Activated naive CD8-positive, alpha-beta T cell (primary cell): ENCODE results near the gene SPATA2L.
A peak's percentile ranks its signal among the peaks of the same experiment; 100 is the strongest.
"Not testable (repeated sequence)": the region's sequence is repeated elsewhere in the genome, so short reads cannot be mapped to it uniquely, and the experiment has no call there.

Source experiments
- H3K27ac Mint-ChIP-seq: one replicate; pipeline ENCODE4 v1.8.0; 2021; ENCODE audit warnings: mixed read lengths
- H3K27me3 Mint-ChIP-seq: one replicate; pipeline ENCODE4 v1.8.0; 2021; ENCODE audit warnings: mixed read lengths
- H3K36me3 Mint-ChIP-seq: one replicate; pipeline ENCODE4 v1.8.0; 2021; ENCODE audit warnings: mixed read lengths
- H3K4me1 Mint-ChIP-seq: one replicate; pipeline ENCODE4 v1.8.0; 2021; ENCODE audit warnings: low read depth, mixed read lengths
- H3K4me3 Mint-ChIP-seq: one replicate; pipeline ENCODE4 v1.8.0; 2021; ENCODE audit warnings: mild to moderate bottlenecking, mixed read lengths
- H3K9me3 Mint-ChIP-seq: one replicate; pipeline ENCODE4 v1.8.0; 2021; ENCODE audit warnings: low read depth, mixed read lengths

SPATA2L gene

DNA sequence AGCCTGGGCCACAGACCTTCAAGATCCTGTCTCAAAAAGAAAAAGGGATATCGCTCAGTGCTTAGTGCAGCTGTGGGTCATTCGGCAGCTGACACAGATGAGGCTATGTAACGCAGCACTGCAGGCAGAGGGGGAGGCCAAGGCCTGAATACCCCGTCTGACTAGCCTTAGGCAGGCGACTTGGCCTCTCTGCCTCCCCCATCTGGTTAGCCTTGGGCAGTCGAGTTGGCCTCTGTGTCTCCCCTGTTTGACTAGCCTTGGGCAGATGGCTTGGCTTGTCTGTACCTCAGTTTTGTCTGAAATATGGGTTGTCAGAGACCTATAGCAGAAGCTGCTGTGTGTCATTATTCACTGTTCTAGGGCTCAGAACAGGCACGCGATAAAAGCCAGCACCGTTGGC lies 33.9 kb downstream of the SPATA2L start:
- Mint-ChIP-seq H3K4me1 (peaks cover 11% of the 10 kb centered on the region), H3K27me3 (no peaks in the 10 kb centered on the region), H3K4me3 (no peak overlapping the region), H3K36me3 (peaks cover 4% of the 10 kb centered on the region), H3K27ac (no peak overlapping the region), H3K9me3 (no peaks in the 10 kb centered on the region)

DNA sequence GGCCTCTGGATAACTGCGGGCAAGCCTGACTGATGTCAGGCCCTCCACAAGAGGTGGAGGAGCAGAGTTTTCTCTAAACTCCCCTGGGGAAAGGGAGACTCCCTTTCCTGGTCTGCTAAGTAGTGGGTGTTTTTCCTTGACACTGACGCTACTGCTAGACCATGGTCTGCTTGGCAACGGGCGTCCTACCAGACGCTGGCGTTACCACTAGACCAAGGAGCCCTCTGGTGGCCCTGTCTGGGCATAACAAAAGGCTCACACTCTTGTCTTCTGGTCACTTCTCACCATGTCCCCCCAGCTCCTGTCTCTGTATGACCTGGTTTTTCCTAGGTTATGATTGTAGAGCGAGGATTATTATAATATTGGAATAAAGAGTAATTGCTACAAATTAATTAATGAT lies 34.5 kb downstream of the SPATA2L start:
- H3K36me3 Mint-ChIP-seq, H3K27ac Mint-ChIP-seq, H3K4me3 Mint-ChIP-seq, H3K9me3 Mint-ChIP-seq, H3K27me3 Mint-ChIP-seq: not testable (repeated sequence)
- H3K4me1 Mint-ChIP-seq: peaks cover 11% of the 10 kb centered on the region

DNA sequence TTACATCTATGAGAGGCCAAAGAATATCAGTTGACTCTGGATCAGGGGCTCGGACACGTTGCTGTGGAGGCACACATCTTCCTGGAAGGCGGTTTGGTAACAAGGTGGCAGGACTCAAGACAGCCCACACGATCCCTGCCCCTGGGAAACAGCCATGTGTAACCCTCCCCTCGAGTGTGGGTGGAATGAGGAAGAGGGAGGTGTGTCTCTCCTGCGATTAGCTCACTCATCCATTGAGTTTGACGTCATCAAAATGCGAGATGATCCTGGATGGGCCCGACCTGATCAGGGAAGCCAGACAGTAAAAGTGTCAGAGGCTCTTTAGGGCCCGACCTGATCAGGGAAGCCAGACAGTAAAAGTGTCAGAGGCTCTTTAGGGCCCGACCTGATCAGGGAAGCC lies 37.3 kb downstream of the SPATA2L start:
- H3K27me3 Mint-ChIP-seq, H3K4me3 Mint-ChIP-seq, H3K27ac Mint-ChIP-seq: not testable (repeated sequence)

DNA sequence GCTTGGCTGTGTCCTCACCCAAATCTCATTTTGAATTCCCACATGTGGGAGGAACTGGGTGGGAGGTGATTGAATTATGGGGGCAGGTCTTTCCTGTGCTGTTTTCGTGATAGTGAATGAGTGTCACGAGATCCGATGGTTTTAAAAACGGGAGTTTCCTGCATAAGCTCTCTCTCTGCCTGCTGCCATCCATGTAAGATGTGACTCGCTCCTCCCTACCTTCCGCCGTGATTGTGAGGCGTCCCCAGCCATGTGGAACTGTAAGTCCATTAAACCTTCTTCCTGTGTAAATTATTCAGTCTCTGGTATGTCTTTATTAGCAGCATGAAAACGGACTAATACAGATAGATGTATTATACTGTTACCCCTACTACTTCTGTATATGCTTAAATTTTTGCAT lies 40.3 kb downstream of the SPATA2L start:
- H3K27ac Mint-ChIP-seq: no peak overlapping the region
- no peaks in the 10 kb centered on the region for H3K9me3 Mint-ChIP-seq
- H3K4me3 Mint-ChIP-seq: no peak overlapping the region
- peaks cover 4% of the 10 kb centered on the region for H3K36me3 Mint-ChIP-seq
- H3K4me1 Mint-ChIP-seq: peaks cover 15% of the 10 kb centered on the region
- H3K27me3 Mint-ChIP-seq: no peaks in the 10 kb centered on the region

More for the DNA sequence above, 37.3 kb downstream of the SPATA2L start:
- peaks cover 10% of the 10 kb centered on the region for H3K4me1 Mint-ChIP-seq
- H3K9me3 Mint-ChIP-seq, H3K36me3 Mint-ChIP-seq: not testable (repeated sequence)

DNA sequence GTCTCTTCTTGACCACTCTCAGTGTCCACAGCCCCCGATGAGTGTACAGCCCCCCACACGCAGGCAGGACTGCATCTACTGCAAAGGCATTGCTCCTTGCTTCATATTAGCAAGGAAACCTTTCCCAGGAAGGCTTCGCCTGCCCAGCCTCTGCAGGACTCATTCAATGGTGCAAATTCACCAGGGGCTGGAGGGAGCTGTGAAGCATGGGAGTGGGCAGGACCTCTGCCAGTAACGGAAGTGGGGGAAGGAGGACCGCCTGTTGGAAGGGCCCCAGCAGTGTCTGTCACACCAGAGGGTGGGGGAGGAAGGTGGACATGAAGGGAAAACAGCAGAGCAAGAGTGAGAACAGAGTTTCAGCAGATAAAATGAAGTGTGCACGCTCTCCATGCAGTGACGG lies 41.4 kb downstream of the SPATA2L start:
- H3K27ac Mint-ChIP-seq: no peak overlapping the region

DNA sequence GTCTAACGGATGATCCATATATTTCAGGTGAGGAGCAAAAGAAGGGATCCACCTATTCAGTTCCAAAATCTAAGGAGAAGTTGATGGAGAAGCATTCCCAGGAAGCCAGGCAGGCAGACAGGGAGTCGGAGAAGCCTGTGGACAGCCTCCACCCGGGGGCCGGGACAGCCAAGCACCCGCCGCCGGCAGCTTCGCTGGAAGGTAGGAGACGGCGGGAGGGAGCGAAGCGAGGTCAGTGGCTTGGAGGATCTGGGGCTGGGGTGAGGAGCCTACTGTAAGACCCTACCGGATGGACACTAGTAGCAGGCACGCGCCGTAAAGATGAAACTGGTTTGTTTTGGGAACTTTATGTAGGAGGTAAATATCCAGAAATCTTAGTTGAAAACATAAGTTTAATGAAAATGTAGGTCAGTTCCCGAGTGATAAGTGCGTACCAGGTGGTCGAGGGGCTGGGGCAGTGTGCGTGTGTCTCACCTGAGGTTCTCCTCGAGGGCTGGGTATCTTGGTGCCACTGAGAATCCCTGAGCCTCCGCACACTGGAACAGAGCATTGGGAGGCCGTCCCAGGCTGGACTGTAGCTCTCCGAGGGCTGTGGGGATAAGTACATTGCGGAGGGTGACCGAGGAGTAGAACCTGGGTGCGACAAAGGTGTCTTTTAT lies 43.2 kb downstream of the SPATA2L start:
- peak overlapping the region; percentile 84 for H3K27ac Mint-ChIP-seq
- H3K4me1 Mint-ChIP-seq: peaks cover 28% of the 10 kb centered on the region
- no peaks in the 10 kb centered on the region for H3K9me3 Mint-ChIP-seq
- H3K27me3 Mint-ChIP-seq: no peaks in the 10 kb centered on the region
- H3K4me3 Mint-ChIP-seq: peak overlapping the region; percentile 91
- H3K36me3 Mint-ChIP-seq: no peaks in the 10 kb centered on the region

More for the DNA sequence above, 41.4 kb downstream of the SPATA2L start:
- H3K9me3 Mint-ChIP-seq: no peaks in the 10 kb centered on the region
- no peaks in the 10 kb centered on the region for H3K27me3 Mint-ChIP-seq
- H3K36me3 Mint-ChIP-seq: peaks cover 4% of the 10 kb centered on the region
- peak overlapping the region; percentile 27 for H3K4me3 Mint-ChIP-seq
- peaks cover 23% of the 10 kb centered on the region for H3K4me1 Mint-ChIP-seq

DNA sequence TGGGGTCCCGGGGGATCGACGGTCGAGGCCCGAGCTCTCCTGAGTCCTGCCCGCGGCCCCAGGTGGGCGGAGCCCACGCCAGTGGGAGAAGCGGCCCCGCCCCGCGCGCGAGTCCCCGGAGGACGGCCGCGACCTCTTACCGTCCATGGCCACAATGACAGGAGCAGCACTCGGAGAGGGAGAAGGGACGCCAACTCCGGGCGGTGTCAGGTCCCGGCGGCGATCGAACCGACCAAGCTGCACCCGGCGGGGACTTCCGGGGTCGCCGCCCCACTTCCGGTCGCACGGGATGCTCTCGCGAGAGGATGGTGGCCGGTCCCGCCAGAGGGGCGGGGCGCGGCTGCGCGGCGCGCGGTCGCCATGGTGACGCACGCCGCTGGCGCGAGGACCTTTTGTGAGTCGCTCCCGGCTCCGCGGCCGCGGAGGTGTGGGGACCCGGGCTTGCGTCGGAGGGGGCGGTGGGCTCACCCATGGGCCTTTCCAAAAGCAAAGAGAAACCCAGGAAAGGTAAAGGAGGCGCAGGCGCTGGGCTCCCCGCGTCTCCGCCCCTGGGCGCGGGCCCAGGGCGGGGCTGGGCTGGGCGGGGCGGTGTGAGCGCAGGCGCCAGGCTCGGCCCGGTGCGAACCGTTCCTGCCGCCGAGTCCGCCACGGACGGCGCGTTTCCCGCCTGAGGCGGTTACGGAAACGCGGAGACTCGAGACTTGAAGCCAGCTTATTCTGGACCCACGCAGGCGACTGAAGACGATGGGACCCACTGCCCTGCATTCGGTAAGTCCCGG lies 43.9 kb downstream of the SPATA2L start, which contains the start of the genes CHMP1A and SPATA33:
CHMP1A (minus strand) TSS at position 267 of the 779 bp plus-strand sequence; CDS start at position 147, 120 bp downstream.
SPATA33 (plus strand) TSS at position 395 of the 779 bp plus-strand sequence; CDS start at position 471, 76 bp downstream.
- Mint-ChIP-seq H3K4me3 (peak within 1 kb of the TSS; percentile 91), H3K36me3 (no peaks in the 10 kb centered on the region), H3K27me3 (no peaks in the 10 kb centered on the region), H3K4me1 (peaks cover 28% of the 10 kb centered on the region), H3K9me3 (no peaks in the 10 kb centered on the region), H3K27ac (peak within 1 kb of the TSS; percentile 84)

DNA sequence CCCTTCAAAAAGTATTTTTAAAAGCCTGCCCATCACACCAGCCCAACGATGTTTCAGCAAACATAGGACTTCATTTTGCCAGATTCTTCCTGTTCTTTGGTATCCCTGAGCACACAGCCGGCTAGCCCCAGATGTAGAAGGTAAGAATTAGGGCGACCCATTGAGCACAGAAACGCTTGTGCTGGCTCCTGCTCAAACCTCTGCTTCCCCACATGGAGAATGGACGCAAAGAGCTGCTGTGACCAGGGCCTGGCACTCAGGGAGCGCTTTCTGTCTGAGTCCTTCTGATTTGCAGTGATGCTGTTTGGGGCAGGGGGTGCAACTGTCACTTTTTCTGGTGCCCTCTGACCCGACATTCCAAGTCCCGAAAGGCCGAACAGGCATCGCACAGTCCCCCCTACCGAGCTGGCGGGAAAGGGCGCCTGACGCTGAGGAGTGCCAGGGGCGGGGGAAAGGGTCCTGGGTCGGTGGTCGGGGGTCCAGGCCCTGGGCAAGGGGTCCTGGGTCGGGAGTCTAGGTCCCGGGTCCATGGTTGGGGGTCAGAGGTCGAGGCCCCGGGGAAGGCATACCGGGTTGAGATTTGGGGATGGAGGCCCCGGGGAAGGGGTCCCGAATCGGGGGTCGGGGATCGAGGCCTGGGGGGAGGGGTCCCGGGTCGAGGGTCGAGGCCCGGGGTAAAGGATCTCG lies 44.9 kb downstream of the SPATA2L start:
- H3K4me1 Mint-ChIP-seq: peaks cover 28% of the 10 kb centered on the region
- H3K27me3 Mint-ChIP-seq: no peaks in the 10 kb centered on the region
- H3K9me3 Mint-ChIP-seq: no peaks in the 10 kb centered on the region
- peak overlapping the region; percentile 68 for H3K27ac Mint-ChIP-seq
- peak overlapping the region; percentile 79 for H3K4me3 Mint-ChIP-seq
- H3K36me3 Mint-ChIP-seq: no peaks in the 10 kb centered on the region

DNA sequence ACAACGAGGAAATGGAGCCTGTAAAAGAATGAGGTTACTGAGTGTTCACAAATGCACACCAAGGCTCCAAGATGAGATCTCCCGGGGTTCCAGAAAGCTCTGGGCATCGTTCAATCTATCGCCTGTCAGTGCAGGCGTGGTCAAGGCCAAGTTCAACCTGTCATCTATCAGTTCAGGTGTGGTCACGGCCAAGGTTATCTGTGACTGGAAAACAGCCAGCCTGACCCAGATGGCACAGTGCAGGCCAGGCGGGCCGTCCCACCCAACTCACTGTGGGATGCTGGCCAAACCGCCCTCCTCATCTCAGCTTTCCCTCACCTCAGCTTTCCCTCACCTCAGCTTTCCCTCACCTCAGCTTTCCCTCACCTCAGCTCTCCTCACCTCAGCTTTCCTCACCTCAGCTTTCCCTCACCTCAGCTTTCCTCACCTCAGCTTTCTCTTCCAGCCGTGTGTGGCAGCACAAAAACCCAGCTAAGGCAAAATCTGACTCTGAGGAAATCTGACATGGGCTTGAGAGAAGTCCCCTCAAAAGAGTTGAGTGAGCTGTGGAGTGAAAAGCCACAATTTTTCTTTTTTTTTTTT lies 46.4 kb downstream of the SPATA2L start:
- H3K36me3 Mint-ChIP-seq: no peaks in the 10 kb centered on the region

DNA sequence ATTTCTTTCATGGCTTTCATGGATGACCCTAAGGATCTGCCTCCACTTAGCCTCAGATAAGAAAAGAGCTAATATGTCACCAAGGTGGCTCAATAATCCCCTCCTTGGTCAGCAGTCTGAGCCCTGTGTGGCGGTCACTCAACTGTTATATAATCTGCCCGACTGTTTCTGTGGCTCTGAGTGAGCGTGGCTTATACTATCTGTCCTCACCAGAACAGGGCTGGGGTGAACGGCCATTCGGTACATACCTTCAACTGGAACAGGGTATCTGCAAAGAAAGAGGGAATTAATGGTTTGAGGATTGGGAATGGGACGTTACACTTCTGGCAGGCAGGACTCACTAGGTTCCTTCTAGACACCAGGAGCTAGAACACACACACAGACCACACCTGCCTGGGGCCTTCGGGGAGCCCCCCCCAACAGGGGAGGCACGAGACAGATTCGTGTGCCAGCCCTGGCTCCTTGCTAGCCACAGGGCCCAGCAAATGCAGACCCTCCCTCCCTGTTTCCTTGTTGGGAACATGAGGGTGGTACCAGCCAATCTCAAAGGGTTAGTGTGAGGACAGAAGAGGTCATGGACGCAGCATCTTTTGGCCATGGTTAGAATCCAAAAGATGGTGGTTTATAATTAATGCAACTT lies 47.7 kb downstream of the SPATA2L start:
- Mint-ChIP-seq H3K4me1 (peaks cover 25% of the 10 kb centered on the region), H3K36me3 (no peaks in the 10 kb centered on the region), H3K27me3 (no peaks in the 10 kb centered on the region), H3K27ac (no peak overlapping the region), H3K9me3 (no peaks in the 10 kb centered on the region), H3K4me3 (peak overlapping the region; percentile 35)

More for the DNA sequence above, 46.4 kb downstream of the SPATA2L start:
- Mint-ChIP-seq H3K9me3 (no peaks in the 10 kb centered on the region), H3K27ac (no peak overlapping the region), H3K27me3 (no peaks in the 10 kb centered on the region), H3K4me3 (peak overlapping the region; percentile 40), H3K4me1 (peaks cover 27% of the 10 kb centered on the region)

DNA sequence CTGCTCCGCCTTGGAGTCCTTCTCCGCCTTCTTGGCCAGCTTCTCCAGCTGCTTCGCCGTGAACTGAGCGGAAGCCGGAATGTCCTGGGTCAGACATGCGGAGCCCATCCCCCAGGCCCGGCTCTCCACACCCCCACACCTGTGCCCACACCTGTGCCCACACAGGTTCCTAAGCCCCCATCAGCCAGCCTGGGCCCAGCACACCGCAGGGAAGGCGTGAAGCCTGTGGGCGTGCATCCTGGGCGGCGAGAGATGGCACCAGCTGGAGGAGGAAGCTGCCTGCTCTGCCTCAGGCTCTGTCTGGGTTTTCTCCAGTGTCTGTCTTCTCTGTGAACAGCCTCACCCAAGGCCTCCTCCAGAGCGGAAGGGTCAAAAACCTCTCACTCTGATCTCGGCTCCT lies 49.9 kb downstream of the SPATA2L start:
- peaks cover 16% of the 10 kb centered on the region for H3K4me1 Mint-ChIP-seq
- no peaks in the 10 kb centered on the region for H3K27me3 Mint-ChIP-seq
- no peak overlapping the region for H3K27ac Mint-ChIP-seq
- H3K9me3 Mint-ChIP-seq: no peaks in the 10 kb centered on the region
- no peak overlapping the region for H3K4me3 Mint-ChIP-seq
- H3K36me3 Mint-ChIP-seq: no peaks in the 10 kb centered on the region

DNA sequence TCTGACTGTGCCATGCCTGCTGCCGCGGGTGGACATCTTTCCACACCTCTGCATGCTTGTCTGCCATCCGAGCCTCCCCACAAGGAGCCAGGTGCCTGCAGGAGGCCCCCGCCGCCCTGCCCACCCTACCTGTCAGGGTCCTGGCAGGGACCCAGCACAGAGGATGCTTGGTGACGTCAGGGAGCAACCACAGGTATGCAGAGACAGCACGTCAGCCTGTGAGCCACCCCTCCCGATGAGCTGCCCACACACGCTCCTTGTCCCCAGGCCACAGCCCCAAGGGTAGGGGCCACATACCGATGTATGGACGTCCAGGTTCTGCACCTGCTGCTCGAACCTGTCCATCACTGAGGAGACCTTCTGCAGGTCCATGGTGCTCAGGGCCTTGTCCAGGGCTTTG lies 54.6 kb downstream of the SPATA2L start:
- Mint-ChIP-seq H3K36me3 (no peaks in the 10 kb centered on the region), H3K27me3 (no peaks in the 10 kb centered on the region), H3K4me1 (no peaks in the 10 kb centered on the region), H3K4me3 (no peak overlapping the region), H3K9me3 (no peaks in the 10 kb centered on the region), H3K27ac (no peak overlapping the region)
